HG02981 (cell line): ENCODE data around the gene GALNT3.

ENCODE experiments used
- ATAC-seq: cut with Tn5 transposase; IDR thresholded peaks from one replicate; pipeline ENCODE4 v1.9.1; 2021; ENCODE audit warnings: mild to moderate bottlenecking, moderate library complexity; ENCODE audit not compliant: unreplicated experiment

The GALNT3 gene

GRCh38 chr2:165746501-165746900, 47.5 kb downstream of the GALNT3 start:
- no peak for ATAC-seq

- no peak for ATAC-seq
These were observed 48.1 kb downstream of the GALNT3 start for GRCh38 chr2:165745916-165746315.

GRCh38 chr2:165743442-165743841, 50.6 kb downstream of the GALNT3 start:
- ATAC-seq, result peak; percentile 96

GRCh38 chr2:165725421-165725820, 68.6 kb downstream of the GALNT3 start:
- no peak for ATAC-seq

GRCh38 chr2:165720511-165720910, 73.5 kb downstream of the GALNT3 start:
- ATAC-seq, result no peak

GRCh38 chr2:165718610-165719210, 75.3 kb downstream of the GALNT3 start:
- no peak for ATAC-seq

- ATAC-seq, result no peak
These were observed 78.0 kb downstream of the GALNT3 start for GRCh38 chr2:165716091-165716490.

GRCh38 chr2:165706960-165707487, 87.0 kb downstream of the GALNT3 start:
- no peak for ATAC-seq

GRCh38 chr2:165701147-165701546, 92.9 kb downstream of the GALNT3 start:
- no peak for ATAC-seq

- no peak for ATAC-seq
These were observed 93.5 kb downstream of the GALNT3 start for GRCh38 chr2:165700531-165700930.

GRCh38 chr2:165699946-165700345, 94.1 kb downstream of the GALNT3 start:
- ATAC-seq, result no peak

- peak; percentile 88 for ATAC-seq
These were observed 95.6 kb downstream of the GALNT3 start for GRCh38 chr2:165698444-165698884.

GRCh38 chr2:165697748-165698443, 96.2 kb downstream of the GALNT3 start:
- ATAC-seq, result no peak
